PC-9 (cell line): ENCODE results near the gene MRPL58. TPM values are rescaled to one million over a fixed set of nuclear protein-coding genes. Genes with fewer than 3 reads are reported as not detected.
A peak's percentile ranks its signal among the peaks of the same experiment; 100 is the strongest.

ENCODE experiments used
- BruUV-seq: library from RNA; stranded (reverse); fragments of 400-500 nt; replicated peaks from 2 replicates; lab custom pipeline; 2021; lab: Mats Ljungman, UMichigan
- CTCF ChIA-PET: fragments of 300-600 bp; sonication (Branson Sonifier 250); formaldehyde crosslinking; loops from one replicate; lab custom pipeline; 2022; ENCODE audit warnings: antibody characterized with exemption; lab: Charles Lee
- POLR2A ChIA-PET: fragments of 300-600 bp; sonication (Branson Sonifier 250); formaldehyde crosslinking; loops from one replicate; lab custom pipeline; 2022; ENCODE audit warnings: antibody characterized with exemption; ENCODE audit not compliant: unreplicated experiment; lab: Charles Lee
- DNase-seq, 2 experiments: peaks; one replicate each; pipeline versions ENCODE4 v3.0.0 to v3.0.0-alpha.2; 2015 to 2022; ENCODE audit warnings: mixed read lengths in 1 of 2
- H2AFZ ChIP-seq: fragments of 200-600 bp; sonication (generic); 2 replicates; pipeline ENCODE4 v1.8.1; 2017; ENCODE audit warnings: antibody characterized with exemption
- H3F3A ChIP-seq: fragments of 200-600 bp; sonication (generic); 2 replicates; pipeline ENCODE4 v1.8.1; 2017; ENCODE audit warnings: antibody characterized with exemption, mild to moderate bottlenecking, low read depth; ENCODE audit not compliant: insufficient read depth
- H3K27ac ChIP-seq: fragments of 200-600 bp; sonication (generic); 2 replicates; pipeline ENCODE4 v1.6.1; 2016; ENCODE audit warnings: mixed run types
- H3K27me3 ChIP-seq: fragments of 200-600 bp; sonication (generic); 2 replicates; pipeline ENCODE4 v1.6.1; 2016; ENCODE audit warnings: low read depth, mixed run types; ENCODE audit not compliant: insufficient read depth
- H3K36me3 ChIP-seq: fragments of 200-600 bp; sonication (generic); 2 replicates; pipeline ENCODE4 v1.6.1; 2016; ENCODE audit warnings: low read depth, mixed run types
- H3K4me1 ChIP-seq: fragments of 200-600 bp; sonication (generic); replicated peaks from 2 replicates; pipeline ENCODE4 v1.6.1; 2016; ENCODE audit warnings: mixed run types; ENCODE audit not compliant: insufficient read depth
- H3K4me2 ChIP-seq: fragments of 200-600 bp; sonication (generic); 2 replicates; pipeline ENCODE4 v1.6.1; 2017; ENCODE audit warnings: mixed run types
- H3K4me3 ChIP-seq: fragments of 200-600 bp; sonication (generic); 2 replicates; pipeline ENCODE4 v1.6.1; 2016; ENCODE audit warnings: mixed run types
- H3K79me2 ChIP-seq: fragments of 200-600 bp; sonication (generic); 2 replicates; pipeline ENCODE4 v1.6.1; 2017; ENCODE audit warnings: low read depth, mixed run types
- H3K9me2 ChIP-seq: fragments of 200-600 bp; sonication (generic); 2 replicates; pipeline ENCODE4 v1.8.1; 2017; ENCODE audit warnings: mild to moderate bottlenecking; ENCODE audit not compliant: insufficient read depth
- H3K9me3 ChIP-seq: fragments of 200-600 bp; sonication (generic); 2 replicates; pipeline ENCODE4 v1.8.1; 2016; ENCODE audit warnings: low read depth; ENCODE audit not compliant: insufficient read depth
- H4K20me1 ChIP-seq: fragments of 200-600 bp; sonication (generic); 2 replicates; pipeline ENCODE4 v1.8.1; 2017; ENCODE audit not compliant: insufficient read depth
- CTCF ChIP-seq: fragments of 200-600 bp; sonication (generic); conservative IDR thresholded peaks from 2 replicates; pipeline ENCODE4 v1.6.1; 2017; ENCODE audit warnings: mixed run types, antibody characterized with exemption, mild to moderate bottlenecking, moderate library complexity
- EZH2 ChIP-seq: fragments of 200-600 bp; sonication (generic); IDR thresholded peaks from 2 replicates; pipeline ENCODE4 v1.8.0; 2017; ENCODE audit warnings: antibody characterized with exemption, low read depth
- intact Hi-C: fragments of 100-400 bp; cut with micrococcal nuclease; formaldehyde crosslinking; loops from one replicate; pipeline ENCODE4 v1.10.0; 2022; ENCODE audit not compliant: unreplicated experiment
- total RNA-seq: library from RNA; stranded (reverse); gene quantifications from 2 replicates; pipeline ENCODE4 v1.2.3, GENCODE V29; 2021

The MRPL58 gene
- total RNA-seq, 1 experiment from 2014 or later, result 48.4 TPM

- peaks cover 24% of the 10 kb centered on the region for H3K4me1 ChIP-seq
- ChIA-PET POLR2A (interaction anchor here (0.6 to 0.9 kb wide), 3 partner anchors 18 to 1176 kb away, joined by 3 to 7 read pairs (median 3); partner anchors contain the start of gene CDR2L), CTCF (interaction anchor here (0.7 to 1.3 kb wide), 2 partner anchors 47 to 232 kb away, joined by 8 to 9 read pairs; no protein-coding TSS in a partner anchor)
- H3F3A ChIP-seq, result peaks cover 26% of the 10 kb centered on the region
- no peaks in the 10 kb centered on the region for H3K9me3 ChIP-seq
- H3K36me3 ChIP-seq, result no peaks in the 10 kb centered on the region
- H3K27me3 ChIP-seq, result no peaks in the 10 kb centered on the region
- H3K27ac ChIP-seq, result no peak overlapping the region
- H3K4me2 ChIP-seq, result no peak overlapping the region; the same call in 1 of the 2 replicates
- no peak for DNase-seq
- H3K79me2 ChIP-seq, result peaks cover 8% of the 10 kb centered on the region
- H2AFZ ChIP-seq, result no peak overlapping the region
- no peaks in the 10 kb centered on the region for H3K9me2 ChIP-seq
- no TSS peak for BruUV-seq
- H4K20me1 ChIP-seq, result no peaks in the 10 kb centered on the region
- H3K4me3 ChIP-seq, result no peak overlapping the region
- intact Hi-C loops, result loop anchor here (2.0 kb wide), 2 partner anchors 16 to 40 kb away; no protein-coding TSS in a partner anchor
- TF ChIP-seq CTCF, result no peak
- TF ChIP-seq EZH2, result no peak
These were observed 4.1 kb upstream of the MRPL58 start for GRCh38 chr17:75008373-75008772.

DNA sequence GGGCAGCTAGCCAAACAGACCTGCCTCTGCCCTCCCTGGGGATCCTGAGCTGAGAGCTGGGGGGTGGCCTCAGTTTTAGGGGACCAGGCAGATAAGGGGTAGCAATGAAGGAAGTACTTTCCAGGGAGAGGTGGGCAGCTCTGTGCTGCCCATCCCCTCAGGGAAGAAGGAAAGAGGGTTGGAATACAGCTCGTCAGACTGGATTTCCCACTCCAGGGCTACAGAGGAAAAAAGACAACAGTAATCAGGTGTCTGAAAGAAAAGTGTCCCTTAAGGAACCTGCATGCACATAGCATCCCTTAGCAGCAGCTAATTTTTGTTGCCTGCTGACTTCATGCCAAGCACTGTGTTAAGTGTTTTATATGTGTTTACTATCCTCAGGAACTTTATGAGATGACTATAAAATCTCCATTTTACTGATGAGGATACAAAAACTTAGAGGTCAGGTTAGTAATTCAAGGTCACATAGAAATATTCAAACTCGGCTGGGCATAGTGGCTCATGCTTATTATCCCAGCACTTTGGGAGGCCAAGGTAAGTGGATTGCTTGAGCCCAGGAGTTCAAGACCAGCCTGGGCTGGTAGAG, 3.2 kb upstream of the MRPL58 start:
- no peaks in the 10 kb centered on the region for H4K20me1 ChIP-seq
- H3K27ac ChIP-seq, result no peak overlapping the region
- POLR2A ChIA-PET, result interaction anchor here (0.6 kb wide), 1 partner anchor 1175 kb away, joined by 3 read pairs; no protein-coding TSS in a partner anchor
- peaks cover 17% of the 10 kb centered on the region for H3K79me2 ChIP-seq
- peaks cover 31% of the 10 kb centered on the region for H3K4me1 ChIP-seq
- no peak overlapping the region for H2AFZ ChIP-seq
- H3K4me3 ChIP-seq, result no peak overlapping the region
- peak overlapping the region; percentile 66 for H3K4me2 ChIP-seq
- H3K27me3 ChIP-seq, result no peaks in the 10 kb centered on the region
- TF ChIP-seq EZH2, result no peak
- H3K9me3 ChIP-seq, result no peaks in the 10 kb centered on the region
- BruUV-seq, result no TSS peak
- no peaks in the 10 kb centered on the region for H3K36me3 ChIP-seq
- intact Hi-C loops, result loop anchor here (2.0 kb wide), 2 partner anchors 16 to 40 kb away; no protein-coding TSS in a partner anchor
- CTCF ChIA-PET, result interaction anchor here (0.7 to 1.3 kb wide), 3 partner anchors 39 to 232 kb away, joined by 8 to 12 read pairs (median 9); no protein-coding TSS in a partner anchor
- H3F3A ChIP-seq, result peaks cover 31% of the 10 kb centered on the region
- H3K9me2 ChIP-seq, result no peaks in the 10 kb centered on the region
- DNase-seq, result peak; percentile 43 to 57

- POLR2A ChIA-PET, result no interaction called here
- Histone ChIP-seq H3K27me3 (no peaks in the 10 kb centered on the region), H2AFZ (0 out of 2 replicates have a peak overlapping the region, but pooled peaks have one; percentile 85), H3F3A (peaks cover 31% of the 10 kb centered on the region), H4K20me1 (no peaks in the 10 kb centered on the region), H3K4me1 (peaks cover 31% of the 10 kb centered on the region), H3K9me3 (no peaks in the 10 kb centered on the region), H3K36me3 (no peaks in the 10 kb centered on the region), H3K4me3 (no peak overlapping the region), H3K79me2 (peaks cover 31% of the 10 kb centered on the region), H3K9me2 (no peaks in the 10 kb centered on the region), H3K4me2 (no peak overlapping the region), H3K27ac (no peak overlapping the region)
- intact Hi-C loops, result no loop called here
- TF ChIP-seq CTCF (no peak), EZH2 (no peak)
- BruUV-seq, result no TSS peak
- DNase-seq, result peak; percentile 42 to 63
- CTCF ChIA-PET, result interaction anchor here (0.6 to 1.2 kb wide), 4 partner anchors 10 to 120 kb away, joined by 3 to 8 read pairs (median 4); no protein-coding TSS in a partner anchor
These were observed 1.6 kb upstream of the MRPL58 start for GRCh38 chr17:75010683-75011400.
